Uterus (tissue), 2 donors: ENCODE data around the gene ZFPM1.

Experiments
- CTCF ChIP-seq, 4 experiments: fragments of 200-600 bp in 2 of 4; fragments of 450-650 bp in 2 of 4; sonication (generic) in 2 of 4; IDR thresholded peaks; one replicate each; pipeline ENCODE4 v1.5.1; 2016 to 2019; ENCODE audit warnings: antibody characterized with exemption in 4 of 4, mild to moderate bottlenecking in 2 of 4, moderate library complexity in 1 of 4
- POLR2A ChIP-seq, 2 donors: fragments of 450-650 bp; IDR thresholded peaks; one replicate each; pipeline ENCODE4 v1.6.1; 2016; ENCODE audit warnings: antibody characterized with exemption in 2 of 2, mild to moderate bottlenecking in 1 of 2, moderate library complexity in 1 of 2

GRCh38 chr16:88471115-88471514, 18.0 kb downstream of the ZFPM1 start:
- TF ChIP-seq POLR2A (IDR thresholded peaks at IDR 0.05) (no peak), CTCF (IDR thresholded peaks at IDR 0.05) (no peak)
